Smooth muscle cell (in vitro differentiated cells): Measurements from ENCODE around the gene STYXL1. TPM values are rescaled to one million over a fixed set of nuclear protein-coding genes. Genes with fewer than 3 reads are reported as not detected.

Source experiments
- DNase-seq: peaks from one replicate; lab custom pipeline; 2025; ENCODE audit not compliant: unreplicated experiment; lab: John Stamatoyannopoulos, UW
- H2AFZ ChIP-seq: fragments of 200-600 bp; sonication (generic); 2 replicates; pipeline ENCODE4 v1.6.0; 2016; ENCODE audit warnings: antibody characterized with exemption, low read depth, mild to moderate bottlenecking
- H3F3A ChIP-seq: fragments of 200-600 bp; sonication (generic); 2 replicates; pipeline ENCODE4 v1.6.0; 2017; ENCODE audit warnings: antibody characterized with exemption, low read depth
- H3K27ac ChIP-seq: fragments of 200-600 bp; sonication (generic); 2 replicates; pipeline ENCODE4 v1.5.1; 2016; ENCODE audit warnings: low read depth, mild to moderate bottlenecking
- H3K27me3 ChIP-seq: fragments of 200-600 bp; sonication (generic); 2 replicates; pipeline ENCODE4 v1.6.1; 2016; ENCODE audit warnings: low read depth, mild to moderate bottlenecking
- H3K36me3 ChIP-seq: fragments of 200-600 bp; sonication (generic); 2 replicates; pipeline ENCODE4 v1.5.1; 2016; ENCODE audit warnings: low read depth
- H3K4me1 ChIP-seq: fragments of 200-600 bp; sonication (generic); 2 replicates; pipeline ENCODE4 v1.5.1; 2016; ENCODE audit warnings: low read depth
- H3K4me2 ChIP-seq: fragments of 200-600 bp; sonication (generic); 2 replicates; pipeline ENCODE4 v1.6.0; 2016; ENCODE audit warnings: mild to moderate bottlenecking
- H3K4me3 ChIP-seq: fragments of 200-600 bp; sonication (generic); 2 replicates; pipeline ENCODE4 v1.5.1; 2016; ENCODE audit warnings: mild to moderate bottlenecking
- H3K79me2 ChIP-seq: fragments of 200-600 bp; sonication (generic); 2 replicates; pipeline ENCODE4 v1.6.0; 2016; ENCODE audit warnings: low read depth, mild to moderate bottlenecking
- H3K9ac ChIP-seq: fragments of 200-600 bp; sonication (generic); 2 replicates; pipeline ENCODE4 v1.6.0; 2016; ENCODE audit warnings: low read depth
- H3K9me3 ChIP-seq: fragments of 200-600 bp; sonication (generic); replicated peaks from 2 replicates; pipeline ENCODE4 v1.5.1; 2016; ENCODE audit warnings: low read depth
- H4K20me1 ChIP-seq: fragments of 200-600 bp; sonication (generic); 2 replicates; pipeline ENCODE4 v1.6.0; 2016; ENCODE audit warnings: low read depth
- CTCF ChIP-seq: fragments of 200-600 bp; sonication (generic); IDR thresholded peaks from 2 replicates; pipeline ENCODE4 v1.5.1; 2017; ENCODE audit warnings: borderline replicate concordance, mild to moderate bottlenecking, antibody characterized with exemption; ENCODE audit not compliant: insufficient read depth, poor library complexity, severe bottlenecking
- WGBS: methylation state at CpG from one replicate; pipeline ENCODE4 v1.1.7; 2016; ENCODE audit warnings: low lambda C conversion rate; 5-methylcytosine and 5-hydroxymethylcytosine counted together
- polyA plus RNA-seq: library from polyadenylated mRNA; unstranded; fragments of >200 nt; fragmentation: Nextera tagmentation; extraction: Ambion mirVana; gene quantifications from 2 replicates; pipeline ENCODE4 v1.2.1, GENCODE V29; 2016
- total RNA-seq: library from RNA; depleted of rRNA; stranded (reverse); fragments of >200 nt; gene quantifications from 2 replicates; pipeline ENCODE4 v1.2.3, GENCODE V29; 2014

Gene STYXL1
- total and polyA plus RNA-seq, 2 experiments from 2014 or later, result 75.6 to 84.0 TPM

DNA sequence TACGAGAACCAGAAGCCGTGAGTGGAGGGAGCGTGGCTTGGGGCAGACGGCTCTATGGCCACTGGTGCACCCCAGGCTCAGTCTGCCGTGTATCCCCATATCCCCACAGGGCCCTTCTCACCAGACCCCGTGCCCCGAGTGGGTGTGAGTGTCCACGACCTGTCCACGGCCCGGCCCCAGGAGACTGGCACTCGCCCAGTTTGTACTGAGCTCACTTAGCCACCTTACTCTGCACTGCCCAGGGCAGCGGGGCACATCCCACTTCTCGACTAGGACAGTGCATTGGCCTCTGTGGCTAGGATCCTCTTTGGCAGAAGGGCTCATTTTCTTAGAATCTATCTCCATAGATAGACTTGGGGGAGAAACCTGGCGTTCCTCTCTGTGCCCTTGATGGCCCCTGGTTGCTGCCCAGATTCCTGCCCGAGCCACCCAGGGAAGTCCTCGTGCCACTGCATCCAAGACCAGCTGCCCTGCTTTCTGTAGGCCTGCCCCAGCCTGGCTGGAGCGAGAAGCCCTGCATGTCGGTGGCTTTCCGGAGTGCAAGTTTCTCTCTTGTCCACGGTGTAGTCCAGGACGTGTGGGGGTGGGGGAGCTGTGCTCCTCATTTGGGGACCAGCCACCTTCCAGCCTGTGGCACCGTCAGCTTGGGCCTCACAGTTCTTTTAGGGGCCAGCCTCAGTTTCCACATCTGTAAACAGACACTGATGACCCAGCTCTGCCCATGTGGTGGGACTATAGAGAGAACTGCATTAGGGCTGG is 65.3 kb downstream of the STYXL1 start:
- H3K9me3 ChIP-seq, result no peaks in the 10 kb centered on the region
- no peak for TF ChIP-seq CTCF
- no peaks in the 10 kb centered on the region for H3K79me2 ChIP-seq
- no peaks in the 10 kb centered on the region for H4K20me1 ChIP-seq
- H3K4me1 ChIP-seq, result no peaks in the 10 kb centered on the region
- no peak overlapping the region for H3K9ac ChIP-seq
- no peak overlapping the region for H3K4me3 ChIP-seq
- DNase-seq, result no peak
- no peak overlapping the region for H3K27ac ChIP-seq
- H3F3A ChIP-seq, result no peaks in the 10 kb centered on the region
- no peaks in the 10 kb centered on the region for H3K27me3 ChIP-seq
- no peak overlapping the region for H3K4me2 ChIP-seq
- no peak overlapping the region for H2AFZ ChIP-seq
- H3K36me3 ChIP-seq, result no peaks in the 10 kb centered on the region
- 94% methylated on average over 22 of the region's 22 CpGs for WGBS

GRCh38 chr7:75981453-75982305 is 66.1 kb downstream of the STYXL1 start:
- Histone ChIP-seq H3K27ac (no peak overlapping the region), H3K4me2 (no peak overlapping the region), H3K4me1 (no peaks in the 10 kb centered on the region), H3K27me3 (no peaks in the 10 kb centered on the region), H3K79me2 (no peaks in the 10 kb centered on the region), H3K36me3 (no peaks in the 10 kb centered on the region), H3F3A (no peaks in the 10 kb centered on the region), H3K4me3 (no peak overlapping the region), H3K9ac (no peak overlapping the region), H4K20me1 (no peaks in the 10 kb centered on the region), H2AFZ (no peak overlapping the region), H3K9me3 (no peaks in the 10 kb centered on the region)
- WGBS, result 91% methylated on average over 38 of the region's 38 CpGs
- DNase-seq, result no peak
- no peak for TF ChIP-seq CTCF

DNA sequence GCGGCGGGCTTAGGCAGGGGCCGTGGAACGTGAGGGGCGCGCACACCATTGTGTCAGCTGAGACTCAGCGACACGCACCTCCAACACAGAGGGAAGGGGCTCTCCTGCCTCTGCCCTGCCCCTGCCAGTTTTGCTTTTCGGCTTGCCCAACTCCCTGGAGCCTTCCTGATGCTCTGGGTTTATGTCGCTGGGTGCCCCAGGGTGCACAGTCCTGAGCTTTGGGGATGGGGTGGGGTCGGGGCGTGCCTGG is 66.7 kb downstream of the STYXL1 start:
- Histone ChIP-seq H3K9ac (no peak overlapping the region), H3K27ac (no peak overlapping the region), H3K27me3 (no peaks in the 10 kb centered on the region), H2AFZ (no peak overlapping the region), H3K4me1 (no peaks in the 10 kb centered on the region), H3K4me2 (no peak overlapping the region), H3F3A (no peaks in the 10 kb centered on the region), H4K20me1 (no peaks in the 10 kb centered on the region), H3K9me3 (no peaks in the 10 kb centered on the region), H3K79me2 (no peaks in the 10 kb centered on the region), H3K4me3 (no peak overlapping the region), H3K36me3 (no peaks in the 10 kb centered on the region)
- 96% methylated on average over 9 of the region's 12 CpGs for WGBS
- DNase-seq, result no peak
- no peak for TF ChIP-seq CTCF
